Mesothelial cell of epicardium (in vitro differentiated cells): ENCODE data around the gene LITAF. TPM values are rescaled to one million over a fixed set of nuclear protein-coding genes. Genes with fewer than 3 reads are reported as not detected.
"Not testable (repeated sequence)": the region's sequence is repeated elsewhere in the genome, so short reads cannot be mapped to it uniquely, and the experiment has no call there.

ENCODE experiments used
- DNase-seq, 2 experiments: peaks; one replicate each; pipeline ENCODE4 v3.0.0; 2021; ENCODE audit warnings: low spot score in 2 of 2; ENCODE audit not compliant: unreplicated experiment in 2 of 2
- H3K27ac Mint-ChIP-seq: 2 replicates; pipeline ENCODE4 v1.8.0; 2021; ENCODE audit warnings: mixed read lengths
- H3K27me3 Mint-ChIP-seq: 2 replicates; pipeline ENCODE4 v1.8.0; 2021; ENCODE audit warnings: low read depth, mixed read lengths
- H3K36me3 Mint-ChIP-seq: 2 replicates; pipeline ENCODE4 v1.8.0; 2021; ENCODE audit warnings: mixed read lengths
- H3K4me1 Mint-ChIP-seq: 2 replicates; pipeline ENCODE4 v1.8.0; 2021; ENCODE audit warnings: mixed read lengths
- H3K4me3 Mint-ChIP-seq: 2 replicates; pipeline ENCODE4 v1.8.0; 2021; ENCODE audit warnings: mild to moderate bottlenecking, moderate library complexity, mixed read lengths
- H3K9me3 Mint-ChIP-seq: 2 replicates; pipeline ENCODE4 v1.8.0; 2021; ENCODE audit warnings: mixed read lengths
- CTCF ChIP-seq: fragments of 200-600 bp; sonication (generic); IDR thresholded peaks from one replicate; pipeline ENCODE4 v1.5.0; 2021; ENCODE audit warnings: antibody characterized with exemption; ENCODE audit not compliant: unreplicated experiment
- total RNA-seq: library from RNA; stranded (reverse); gene quantifications from 3 replicates; pipeline ENCODE4 v1.2.1, GENCODE V29; 2021

The LITAF gene
- total RNA-seq, 1 donor from 2014 or later, result 60.8 TPM

GRCh38 chr16:11507350-11507749, 79.4 kb downstream of the LITAF start:
- no peaks in the 10 kb centered on the region for H3K27me3 Mint-ChIP-seq
- no peak overlapping the region for H3K27ac Mint-ChIP-seq
- H3K4me1 Mint-ChIP-seq, result peaks cover 2% of the 10 kb centered on the region
- H3K4me3 Mint-ChIP-seq, result no peak overlapping the region
- TF ChIP-seq CTCF, result no peak
- DNase-seq, result no peak
- no peaks in the 10 kb centered on the region for H3K9me3 Mint-ChIP-seq
- no peaks in the 10 kb centered on the region for H3K36me3 Mint-ChIP-seq

- H3K27me3 Mint-ChIP-seq, result no peaks in the 10 kb centered on the region
- DNase-seq, result no peak
- TF ChIP-seq CTCF, result no peak
- H3K4me3 Mint-ChIP-seq, result no peak overlapping the region
- no peak overlapping the region for H3K27ac Mint-ChIP-seq
- no peaks in the 10 kb centered on the region for H3K9me3 Mint-ChIP-seq
- peaks cover 2% of the 10 kb centered on the region for H3K4me1 Mint-ChIP-seq
- H3K36me3 Mint-ChIP-seq, result no peaks in the 10 kb centered on the region
Observed at GRCh38 chr16:11506741-11507305, 79.9 kb downstream of the LITAF start.

GRCh38 chr16:11504261-11504660, 82.5 kb downstream of the LITAF start:
- H3K27me3 Mint-ChIP-seq, H3K4me1 Mint-ChIP-seq, H3K9me3 Mint-ChIP-seq, DNase-seq, H3K4me3 Mint-ChIP-seq, H3K36me3 Mint-ChIP-seq, H3K27ac Mint-ChIP-seq: not testable (repeated sequence)

GRCh38 chr16:11503566-11503965, 83.2 kb downstream of the LITAF start:
- Mint-ChIP-seq H3K4me3 (no peak overlapping the region), H3K4me1 (peaks cover 4% of the 10 kb centered on the region), H3K27ac (no peak overlapping the region), H3K9me3 (no peaks in the 10 kb centered on the region), H3K27me3 (no peaks in the 10 kb centered on the region), H3K36me3 (no peaks in the 10 kb centered on the region)
- DNase-seq, result no peak
- TF ChIP-seq CTCF, result no peak

GRCh38 chr16:11502239-11502638, 84.5 kb downstream of the LITAF start:
- Mint-ChIP-seq H3K36me3 (no peaks in the 10 kb centered on the region), H3K4me1 (peaks cover 14% of the 10 kb centered on the region), H3K4me3 (no peak overlapping the region), H3K27ac (no peak overlapping the region), H3K9me3 (no peaks in the 10 kb centered on the region), H3K27me3 (no peaks in the 10 kb centered on the region)
- no peak for TF ChIP-seq CTCF
- no peak for DNase-seq

- Mint-ChIP-seq H3K9me3 (no peaks in the 10 kb centered on the region), H3K27ac (no peak overlapping the region), H3K27me3 (no peaks in the 10 kb centered on the region), H3K36me3 (no peaks in the 10 kb centered on the region), H3K4me1 (peaks cover 20% of the 10 kb centered on the region), H3K4me3 (no peak overlapping the region)
- TF ChIP-seq CTCF, result no peak
- DNase-seq, result no peak
Observed at GRCh38 chr16:11501632-11502031, 85.1 kb downstream of the LITAF start.
